ENCODE data around the gene SPATS2L.

GRCh38 chr2:200471324-200471848 lies 164.9 kb downstream of the SPATS2L start:
- TF ChIP-seq POLR2A (IDR thresholded peaks at IDR 0.05) (no peak), CTCF (IDR thresholded peaks at IDR 0.05) (no peak), EP300 (IDR thresholded peaks at IDR 0.05) (no peak)

Data from ovary (tissue), 3 donors.